Upper lobe of left lung (tissue), 4 donors: Measurements from ENCODE around the gene STX1B.

ENCODE experiments used
- CTCF ChIP-seq, 6 experiments: fragments of 450-650 bp in 4 of 6; fragments of 200-600 bp in 2 of 6; sonication (generic) in 2 of 6; IDR thresholded peaks; one replicate each; pipeline ENCODE4 v1.5.1; 2016 to 2019; ENCODE audit warnings: antibody characterized with exemption in 6 of 6
- POLR2AphosphoS5 ChIP-seq, 2 donors: sonication (generic); formaldehyde crosslinking; IDR thresholded peaks; one replicate each; pipeline ENCODE4 v1.5.1; 2017; ENCODE audit warnings: antibody characterized with exemption in 2 of 2

- TF ChIP-seq POLR2AphosphoS5 (IDR thresholded peaks at IDR 0.05) (no peak), CTCF (IDR thresholded peaks at IDR 0.05) (no peak)
Measured at GRCh38 chr16:30995927-30996323, 14.5 kb downstream of the STX1B start.
